Trophoblast cell (in vitro differentiated cells and primary cell): ENCODE data around the gene BSCL2.

Source experiments
- DNase-seq, 2 donors: peaks; one replicate each; pipeline ENCODE4 v3.0.0-alpha.2; 2016
- H2AFZ ChIP-seq: 2 replicates; pipeline ENCODE4 v1.6.1; 2013; ENCODE audit warnings: low read length, moderate library complexity, mild to moderate bottlenecking; ENCODE audit not compliant: insufficient read depth, poor library complexity
- H2AK5ac ChIP-seq: 2 replicates; pipeline ENCODE4 v1.6.1; 2013; ENCODE audit warnings: mild to moderate bottlenecking, low read length
- H2BK120ac ChIP-seq: 2 replicates; pipeline ENCODE4 v1.6.1; 2013; ENCODE audit warnings: low read length, mild to moderate bottlenecking, moderate library complexity; ENCODE audit not compliant: insufficient read depth, poor library complexity
- H2BK12ac ChIP-seq: 2 replicates; pipeline ENCODE4 v1.6.1; 2013; ENCODE audit warnings: mild to moderate bottlenecking, low read length, moderate library complexity
- H2BK5ac ChIP-seq: 2 replicates; pipeline ENCODE4 v1.6.1; 2013; ENCODE audit warnings: low read length, low read depth, moderate library complexity, mild to moderate bottlenecking; ENCODE audit not compliant: poor library complexity
- H3K14ac ChIP-seq: 2 replicates; pipeline ENCODE4 v1.6.1; 2013; ENCODE audit warnings: mild to moderate bottlenecking, low read length
- H3K18ac ChIP-seq: 2 replicates; pipeline ENCODE4 v1.6.1; 2013; ENCODE audit warnings: mild to moderate bottlenecking, low read length
- H3K23ac ChIP-seq: 2 replicates; pipeline ENCODE4 v1.6.1; 2013; ENCODE audit warnings: low read length
- H3K27ac ChIP-seq: 2 replicates; pipeline ENCODE4 v1.5.1; 2013; ENCODE audit warnings: low read depth, mild to moderate bottlenecking, inconsistent platforms, low read length, moderate library complexity
- H3K27me3 ChIP-seq: 2 replicates; pipeline ENCODE4 v1.6.1; 2013; ENCODE audit warnings: inconsistent platforms, mild to moderate bottlenecking, low read length, moderate library complexity; ENCODE audit not compliant: insufficient read depth
- H3K36me3 ChIP-seq, 2 experiments: 1 replicate in 1 of 2; 2 replicates in 1 of 2; pipeline ENCODE4 v1.6.1; 2013; ENCODE audit warnings: low read length in 2 of 2, mild to moderate bottlenecking in 2 of 2, moderate library complexity in 1 of 2; ENCODE audit not compliant: insufficient read depth in 2 of 2, control insufficient read depth in 1 of 2
- H3K4ac ChIP-seq: 2 replicates; pipeline ENCODE4 v1.6.1; 2013; ENCODE audit warnings: low read depth, mild to moderate bottlenecking, low read length, moderate library complexity
- H3K4me1 ChIP-seq, 2 experiments: 1 replicate in 1 of 2; 2 replicates in 1 of 2; pipeline ENCODE4 v1.6.1; 2013; ENCODE audit warnings: low read length in 2 of 2, mild to moderate bottlenecking in 2 of 2, moderate library complexity in 1 of 2; ENCODE audit not compliant: insufficient read depth in 2 of 2, control insufficient read depth in 1 of 2
- H3K4me2 ChIP-seq: 2 replicates; pipeline ENCODE4 v1.6.1; 2013; ENCODE audit warnings: inconsistent platforms, mild to moderate bottlenecking, low read length, moderate library complexity
- H3K4me3 ChIP-seq: 2 replicates; pipeline ENCODE4 v1.5.1; 2013; ENCODE audit warnings: mild to moderate bottlenecking, low read depth, low read length, inconsistent platforms
- H3K79me1 ChIP-seq: one replicate; pipeline ENCODE4 v1.6.1; 2013; ENCODE audit warnings: low read length
- H3K79me2 ChIP-seq: 2 replicates; pipeline ENCODE4 v1.6.1; 2013; ENCODE audit warnings: low read length, mild to moderate bottlenecking; ENCODE audit not compliant: control insufficient read depth, insufficient read depth, poor library complexity
- H3K9ac ChIP-seq: 2 replicates; pipeline ENCODE4 v1.6.1; 2013; ENCODE audit warnings: mild to moderate bottlenecking, low read length
- H3K9me3 ChIP-seq: 2 replicates; pipeline ENCODE4 v1.6.1; 2013; ENCODE audit warnings: low read depth, mild to moderate bottlenecking, control low read depth, inconsistent platforms, low read length; ENCODE audit not compliant: insufficient read depth
- H4K12ac ChIP-seq: 2 replicates; pipeline ENCODE4 v1.6.1; 2013; ENCODE audit warnings: low read depth, mild to moderate bottlenecking, low read length, moderate library complexity
- H4K8ac ChIP-seq: 2 replicates; pipeline ENCODE4 v1.6.1; 2013; ENCODE audit warnings: low read depth, mild to moderate bottlenecking, low read length, moderate library complexity
- H4K91ac ChIP-seq: one replicate; pipeline ENCODE4 v1.6.1; 2013; ENCODE audit warnings: low read depth, mild to moderate bottlenecking, low read length, moderate library complexity
- WGBS: extraction: QIAGEN DNeasy Blood & Tissue Kit; methylation state at CpG from one replicate; pipeline ENCODE4 v1.1.7; 2013; ENCODE audit warnings: missing lambda C conversion rate; ENCODE audit not compliant: insufficient read length, insufficient coverage; ENCODE audit errors: extremely low coverage; 5-methylcytosine and 5-hydroxymethylcytosine counted together

The BSCL2 gene

GRCh38 chr11:62712861-62713260 is 5.6 kb upstream of the BSCL2 start:
- Histone ChIP-seq H2AK5ac (no peak overlapping the region), H4K91ac (no peak overlapping the region), H3K79me1 (peaks cover 15% of the 10 kb centered on the region), H3K23ac (no peak overlapping the region), H4K12ac (no peak overlapping the region), H3K9ac (no peak overlapping the region), H2BK5ac (no peak overlapping the region), H3K27me3 (no peaks in the 10 kb centered on the region), H3K27ac (no peak overlapping the region), H3K4me2 (no peak overlapping the region), H3K36me3 (peaks cover 24 to 50% of the 10 kb centered on the region in 2 experiments), H3K4me3 (no peak overlapping the region), H3K4ac (no peak overlapping the region), H3K9me3 (peaks cover 1% of the 10 kb centered on the region), H3K4me1 (peaks cover 11 to 15% of the 10 kb centered on the region in 2 experiments), H3K79me2 (peaks cover 8% of the 10 kb centered on the region), H3K18ac (no peak overlapping the region), H2AFZ (no peak overlapping the region), H2BK12ac (no peak overlapping the region), H3K14ac (no peak overlapping the region), H2BK120ac (no peak overlapping the region), H4K8ac (no peak overlapping the region)
- no CpG with 5 or more reads among the region's 3 CpGs for WGBS
- DNase-seq: no peak

GRCh38 chr11:62712276-62712812 is 5.1 kb upstream of the BSCL2 start:
- no peak overlapping the region for H3K4me2 ChIP-seq

GRCh38 chr11:62710001-62710345 is 2.7 kb upstream of the BSCL2 start:
- no peak overlapping the region for H3K23ac ChIP-seq
- no peak overlapping the region for H2BK12ac ChIP-seq
- peak overlapping the region; percentile 43 for H2AK5ac ChIP-seq
- peak overlapping the region; percentile 90 for H3K27ac ChIP-seq
- peaks cover 22% of the 10 kb centered on the region for H3K79me1 ChIP-seq
- H3K9ac ChIP-seq: peak overlapping the region; percentile 71
- H3K4me1 ChIP-seq: peaks cover 25 to 30% of the 10 kb centered on the region in 2 experiments
- no peak overlapping the region for H2AFZ ChIP-seq
- no peaks in the 10 kb centered on the region for H3K27me3 ChIP-seq
- H3K4ac ChIP-seq: peak overlapping the region; percentile 90
- H3K9me3 ChIP-seq: no peaks in the 10 kb centered on the region
- H3K4me2 ChIP-seq: peak overlapping the region; percentile 90
- H3K14ac ChIP-seq: peak overlapping the region; percentile 92
- peaks cover 9 to 26% of the 10 kb centered on the region in 2 experiments for H3K36me3 ChIP-seq
- peaks cover 10% of the 10 kb centered on the region for H3K79me2 ChIP-seq
- H4K8ac ChIP-seq: peak overlapping the region; percentile 96
- peak overlapping the region; percentile 67 for H2BK120ac ChIP-seq
- H4K91ac ChIP-seq: peak overlapping the region; percentile 96
- peak overlapping the region; percentile 88 for H2BK5ac ChIP-seq
- WGBS: no CpG with 5 or more reads among the region's 7 CpGs
- H3K18ac ChIP-seq: peak overlapping the region; percentile 82
- peak overlapping the region; percentile 94 for H4K12ac ChIP-seq
- peak in 1 of 2 donors; percentile 16 for DNase-seq
- peak overlapping the region; percentile 58 for H3K4me3 ChIP-seq

More at GRCh38 chr11:62712276-62712812, 5.1 kb upstream of the BSCL2 start:
- peaks cover 15% of the 10 kb centered on the region for H3K79me1 ChIP-seq
- no peak overlapping the region for H2BK120ac ChIP-seq
- H3K27me3 ChIP-seq: no peaks in the 10 kb centered on the region
- H3K79me2 ChIP-seq: peaks cover 8% of the 10 kb centered on the region
- WGBS: no CpG with 5 or more reads among the region's 6 CpGs
- DNase-seq: no peak
- H4K91ac ChIP-seq: no peak overlapping the region
- H3K36me3 ChIP-seq: peaks cover 20 to 45% of the 10 kb centered on the region in 2 experiments
- H3K27ac ChIP-seq: no peak overlapping the region
- H4K12ac ChIP-seq: no peak overlapping the region
- H3K4me1 ChIP-seq: peaks cover 12 to 17% of the 10 kb centered on the region in 2 experiments
- H3K4ac ChIP-seq: no peak overlapping the region
- no peak overlapping the region for H3K18ac ChIP-seq
- no peak overlapping the region for H2BK12ac ChIP-seq
- no peak overlapping the region for H2AK5ac ChIP-seq
- peaks cover 1% of the 10 kb centered on the region for H3K9me3 ChIP-seq
- H3K9ac ChIP-seq: no peak overlapping the region
- no peak overlapping the region for H2AFZ ChIP-seq
- H3K14ac ChIP-seq: no peak overlapping the region
- no peak overlapping the region for H3K4me3 ChIP-seq
- H4K8ac ChIP-seq: no peak overlapping the region
- no peak overlapping the region for H3K23ac ChIP-seq
- no peak overlapping the region for H2BK5ac ChIP-seq

- H3K79me1 ChIP-seq: peaks cover 22% of the 10 kb centered on the region
- peak overlapping the region; percentile 94 for H4K12ac ChIP-seq
- H2BK120ac ChIP-seq: peak overlapping the region; percentile 67
- H3K4ac ChIP-seq: peak overlapping the region; percentile 90
- H3K27ac ChIP-seq: peak overlapping the region; percentile 90
- peaks cover 6 to 22% of the 10 kb centered on the region in 2 experiments for H3K36me3 ChIP-seq
- peak overlapping the region; percentile 69 for H2AK5ac ChIP-seq
- H3K4me3 ChIP-seq: peak overlapping the region; percentile 69
- H4K91ac ChIP-seq: peak overlapping the region; percentile 96
- H3K9ac ChIP-seq: peak overlapping the region; percentile 88
- H2BK12ac ChIP-seq: peak overlapping the region; percentile 6
- H2AFZ ChIP-seq: peak overlapping the region; percentile 86
- peak overlapping the region; percentile 90 for H3K4me2 ChIP-seq
- WGBS: no CpG with 5 or more reads among the region's 47 CpGs
- peaks cover 10% of the 10 kb centered on the region for H3K79me2 ChIP-seq
- H3K23ac ChIP-seq: no peak overlapping the region
- H4K8ac ChIP-seq: peak overlapping the region; percentile 96
- H3K14ac ChIP-seq: peak overlapping the region; percentile 92
- peaks cover 25 to 30% of the 10 kb centered on the region in 2 experiments for H3K4me1 ChIP-seq
- no peaks in the 10 kb centered on the region for H3K9me3 ChIP-seq
- DNase-seq: peak; percentile 99
- peak overlapping the region; percentile 82 for H3K18ac ChIP-seq
- H2BK5ac ChIP-seq: peak overlapping the region; percentile 88
- H3K27me3 ChIP-seq: no peaks in the 10 kb centered on the region
These were observed 2.2 kb upstream of the BSCL2 start for GRCh38 chr11:62709247-62710000.
